ENCODE results near the gene ZSCAN12.
"Not testable (repeated sequence)": the region's sequence is repeated elsewhere in the genome, so short reads cannot be mapped to it uniquely, and the experiment has no call there.

The ZSCAN12 gene

DNA sequence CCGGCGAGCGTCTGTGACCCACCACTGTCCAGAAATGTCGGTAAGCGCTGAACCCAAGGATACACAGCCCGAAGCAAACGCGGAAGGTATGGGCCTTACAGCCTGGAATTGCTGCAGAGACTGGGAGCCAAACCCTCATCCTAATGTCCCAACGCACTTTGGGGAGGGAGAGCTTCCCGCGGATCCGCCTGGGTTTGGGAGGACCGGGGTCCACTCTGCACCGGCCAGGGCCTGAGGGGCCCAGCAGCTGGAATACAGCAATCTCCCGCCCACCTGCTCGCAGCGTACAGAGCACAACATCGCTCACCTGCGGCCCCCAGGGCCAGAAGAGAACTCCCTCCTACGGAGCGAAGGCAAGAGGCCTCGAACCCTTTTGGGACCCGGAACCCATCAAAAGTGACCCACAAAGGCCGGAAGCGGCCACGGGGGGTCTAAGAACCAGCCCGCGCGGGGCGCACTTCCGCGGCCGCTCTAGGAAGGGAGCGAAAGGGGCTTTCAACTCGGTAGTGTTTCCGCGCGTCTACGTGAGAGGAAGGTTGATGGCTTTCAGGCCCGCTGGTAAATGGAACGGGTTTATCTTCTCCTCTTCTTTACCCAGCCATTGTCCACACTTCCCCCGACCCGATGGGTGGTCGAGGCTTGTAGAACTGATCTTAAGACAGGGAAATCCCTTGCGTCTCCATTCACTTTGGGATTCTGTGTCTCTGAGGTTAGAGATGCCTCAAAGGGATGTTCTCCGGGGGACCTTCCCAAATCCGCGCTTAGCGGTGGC, at the start of gene ZSCAN12:
ZSCAN12 (minus strand) TSS at position 398 of the 772 bp plus-strand sequence. CDS start 1,342 bp downstream, outside the sequence.
- Histone ChIP-seq H3K27ac (peak within 1 kb of the TSS; percentile 82), H3K9ac (peak within 1 kb of the TSS; percentile 75)
- TF ChIP-seq Cebpa-rat (IDR thresholded peaks at IDR 0.05), result no peak

DNA sequence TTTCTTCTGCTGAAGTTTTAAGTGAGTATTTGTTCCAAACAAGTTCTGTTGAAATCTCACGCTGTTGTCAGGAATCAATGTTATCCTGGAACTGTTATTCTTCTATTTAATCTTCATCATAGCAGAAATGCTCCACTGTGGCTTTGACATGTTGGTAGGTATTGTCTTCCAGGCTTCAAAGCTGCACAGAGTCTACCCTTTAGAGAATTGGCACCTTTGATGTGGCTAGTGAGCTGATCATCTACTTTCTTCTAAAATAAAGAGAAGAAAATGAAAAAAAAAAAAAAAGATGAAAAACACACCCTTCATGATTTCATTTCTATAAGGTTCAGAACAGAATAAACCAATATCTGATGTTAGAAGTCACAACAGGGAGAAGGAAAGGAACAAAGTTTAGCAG, 49.5 kb upstream of the ZSCAN12 start:
- no peaks in the 10 kb centered on the region for H3K4me1 ChIP-seq
- H3K27ac ChIP-seq, result no peak overlapping the region
- no peak overlapping the region for H3K4me3 ChIP-seq
- peaks cover 9% of the 10 kb centered on the region for H3K9me3 ChIP-seq
- H4K20me1 ChIP-seq, result no peaks in the 10 kb centered on the region
- no peak overlapping the region for H3K4me2 ChIP-seq
- no peaks in the 10 kb centered on the region for H3K27me3 ChIP-seq
- H3K9ac ChIP-seq, result no peak overlapping the region
- TF ChIP-seq Cebpa-rat (IDR thresholded peaks at IDR 0.05), result no peak
- H3K36me3 ChIP-seq, result no peaks in the 10 kb centered on the region

More for the DNA sequence above, at the start of gene ZSCAN12:
- H3K4me2 ChIP-seq, result peak within 1 kb of the TSS; percentile 64
- H3K4me1 ChIP-seq, result peaks cover 7% of the 10 kb centered on the region; the same call in 1 of the 2 replicates
- H3K36me3 ChIP-seq, result no peaks in the 10 kb centered on the region
- peak within 1 kb of the TSS; percentile 72 for H3K4me3 ChIP-seq
- no peaks in the 10 kb centered on the region for H4K20me1 ChIP-seq
- peaks cover 9% of the 10 kb centered on the region for H3K9me3 ChIP-seq
- H3K27me3 ChIP-seq, result peaks cover 9% of the 10 kb centered on the region; the same call in 1 of the 2 replicates

- not testable (repeated sequence) for H3K27ac ChIP-seq, H3K27me3 ChIP-seq, H3K9ac ChIP-seq, H3K4me2 ChIP-seq, H3K36me3 ChIP-seq, H3K4me1 ChIP-seq, H3K4me3 ChIP-seq, H4K20me1 ChIP-seq
- H3K9me3 ChIP-seq, result peaks cover 14% of the 10 kb centered on the region
Observed at GRCh38 chr6:28447512-28447906, 48.0 kb upstream of the ZSCAN12 start.

DNA sequence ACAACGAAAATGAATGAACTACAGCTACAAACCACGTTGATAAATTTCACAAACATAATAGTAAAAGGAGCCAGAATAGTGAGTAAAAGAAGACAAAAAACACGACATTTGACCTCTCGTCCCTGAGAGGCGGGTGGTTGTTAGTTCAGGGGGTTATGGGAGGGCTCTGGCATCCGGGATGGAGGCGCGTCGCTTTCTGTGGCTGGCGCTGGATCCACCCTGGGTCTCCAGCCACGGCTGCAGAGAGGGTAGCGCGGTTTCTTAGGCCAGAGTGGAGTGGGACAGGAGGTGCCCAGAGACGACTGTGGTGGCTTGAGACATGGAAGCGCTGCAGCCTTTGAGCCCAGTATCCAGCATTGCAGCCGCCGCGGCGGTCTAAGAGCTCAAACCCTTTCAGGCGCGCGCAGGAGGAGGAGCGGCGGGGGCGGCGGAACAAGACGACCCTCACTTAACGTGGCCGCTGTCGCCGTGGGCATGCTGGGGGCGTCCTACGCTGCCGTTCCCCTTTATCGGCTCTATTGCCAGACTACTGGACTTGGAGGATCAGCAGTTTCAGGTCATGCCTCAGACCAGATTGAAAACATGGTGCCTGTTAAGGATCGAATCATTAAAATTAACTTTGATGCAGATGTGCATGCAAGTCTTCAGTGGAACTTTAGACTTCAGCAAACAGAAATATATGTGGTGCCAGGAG, 47.4 kb upstream of the ZSCAN12 start:
- no peak overlapping the region for H3K27ac ChIP-seq
- H3K36me3 ChIP-seq, result no peaks in the 10 kb centered on the region
- H3K4me1 ChIP-seq, result no peaks in the 10 kb centered on the region
- no peak overlapping the region for H3K9ac ChIP-seq
- no peaks in the 10 kb centered on the region for H3K27me3 ChIP-seq
- no peak for TF ChIP-seq Cebpa-rat (IDR thresholded peaks at IDR 0.05)
- H3K4me3 ChIP-seq, result no peak overlapping the region
- H4K20me1 ChIP-seq, result no peaks in the 10 kb centered on the region
- H3K4me2 ChIP-seq, result no peak overlapping the region
- peaks cover 14% of the 10 kb centered on the region for H3K9me3 ChIP-seq

GRCh38 chr6:28444759-28445158, 45.2 kb upstream of the ZSCAN12 start:
- H3K27ac ChIP-seq, H3K4me3 ChIP-seq, H3K4me1 ChIP-seq, H4K20me1 ChIP-seq, H3K36me3 ChIP-seq, H3K4me2 ChIP-seq, H3K27me3 ChIP-seq, H3K9ac ChIP-seq: not testable (repeated sequence)
- peaks cover 14% of the 10 kb centered on the region for H3K9me3 ChIP-seq

DNA sequence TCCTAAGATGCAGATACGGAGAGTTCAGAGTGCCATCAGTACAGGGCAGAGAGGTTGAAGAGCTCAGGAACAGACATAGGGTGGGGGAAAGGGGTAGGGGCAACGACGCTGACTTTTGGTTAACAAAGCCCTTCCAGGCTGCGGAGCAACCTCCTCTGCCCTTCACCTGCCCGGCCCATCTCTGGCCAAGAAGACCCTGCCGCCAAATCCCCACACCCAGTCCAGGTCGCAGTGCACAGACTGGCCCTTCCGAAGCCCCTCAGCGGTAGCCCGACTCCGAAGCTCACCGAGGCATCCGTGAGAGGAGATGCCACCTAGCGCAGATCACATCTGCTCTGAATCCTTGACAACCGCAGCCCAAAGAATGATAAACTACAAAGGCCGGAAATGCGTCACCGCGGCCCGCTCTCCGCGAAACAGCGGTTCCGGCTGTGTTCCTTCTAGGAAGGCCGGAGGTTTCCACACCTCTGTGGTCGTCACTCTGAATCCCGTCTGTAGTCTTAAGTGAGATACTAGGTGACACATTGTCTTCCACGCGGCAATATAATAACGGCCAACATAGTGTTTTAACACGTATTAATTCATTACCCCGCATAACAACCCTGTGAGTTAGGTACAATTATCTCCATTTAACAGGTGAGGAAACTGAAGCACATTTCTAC, 43.7 kb upstream of the ZSCAN12 start, which contains the start of gene ZSCAN23:
ZSCAN23 (minus strand) TSS at position 380 of the 662 bp plus-strand sequence. CDS start 7,225 bp downstream, outside the sequence.
- Histone ChIP-seq H3K4me2 (no peak within 1 kb of the TSS), H3K4me3 (no peak within 1 kb of the TSS), H3K27ac (no peak within 1 kb of the TSS)

GRCh38 chr6:28442586-28442985, 43.0 kb upstream of the ZSCAN12 start:
- Histone ChIP-seq H3K9ac (no peak overlapping the region), H3K36me3 (no peaks in the 10 kb centered on the region), H3K4me3 (no peak overlapping the region), H3K9me3 (peaks cover 14% of the 10 kb centered on the region), H3K27ac (no peak overlapping the region), H4K20me1 (no peaks in the 10 kb centered on the region), H3K4me1 (no peaks in the 10 kb centered on the region), H3K4me2 (no peak overlapping the region), H3K27me3 (no peaks in the 10 kb centered on the region)
- TF ChIP-seq Cebpa-rat (IDR thresholded peaks at IDR 0.05), result no peak

More for the DNA sequence above, 43.7 kb upstream of the ZSCAN12 start, which contains the start of gene ZSCAN23:
- no peaks in the 10 kb centered on the region for H4K20me1 ChIP-seq
- H3K36me3 ChIP-seq, result no peaks in the 10 kb centered on the region
- no peaks in the 10 kb centered on the region for H3K27me3 ChIP-seq
- H3K9ac ChIP-seq, result no peak within 1 kb of the TSS
- H3K9me3 ChIP-seq, result peaks cover 14% of the 10 kb centered on the region
- no peak for TF ChIP-seq Cebpa-rat (IDR thresholded peaks at IDR 0.05)
- no peaks in the 10 kb centered on the region for H3K4me1 ChIP-seq

GRCh38 chr6:28436404-28436803, 36.9 kb upstream of the ZSCAN12 start:
- no peak for TF ChIP-seq Cebpa-rat (IDR thresholded peaks at IDR 0.05)
- Histone ChIP-seq H3K36me3 (no peaks in the 10 kb centered on the region), H3K9ac (no peak overlapping the region), H3K27me3 (no peaks in the 10 kb centered on the region), H3K4me3 (no peak overlapping the region), H3K4me2 (no peak overlapping the region), H4K20me1 (no peaks in the 10 kb centered on the region), H3K9me3 (no peaks in the 10 kb centered on the region), H3K27ac (no peak overlapping the region), H3K4me1 (no peaks in the 10 kb centered on the region)

DNA sequence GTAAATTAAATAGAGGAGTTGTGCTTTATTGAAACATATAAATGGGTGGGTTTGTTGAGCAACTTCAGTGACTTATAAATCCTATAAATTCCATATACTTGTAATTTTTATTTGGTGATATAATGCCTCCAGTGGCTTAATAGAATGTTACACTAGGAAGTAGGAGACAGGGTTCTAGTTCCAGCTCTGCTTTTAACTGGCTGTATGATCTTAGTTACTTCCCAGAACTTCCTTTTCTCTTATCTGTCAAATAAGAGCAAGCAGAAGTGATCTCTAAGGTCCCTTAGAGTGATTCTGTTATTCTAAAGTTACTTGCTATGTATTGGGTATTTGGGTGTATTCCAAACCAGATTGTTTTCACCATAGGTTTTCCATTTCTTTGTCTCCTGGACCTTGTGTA, 33.6 kb upstream of the ZSCAN12 start:
- no peaks in the 10 kb centered on the region for H3K9me3 ChIP-seq
- no peaks in the 10 kb centered on the region for H4K20me1 ChIP-seq
- no peak overlapping the region for H3K4me3 ChIP-seq
- TF ChIP-seq Cebpa-rat (IDR thresholded peaks at IDR 0.05), result no peak
- H3K4me2 ChIP-seq, result no peak overlapping the region
- no peaks in the 10 kb centered on the region for H3K36me3 ChIP-seq
- H3K9ac ChIP-seq, result no peak overlapping the region
- no peaks in the 10 kb centered on the region for H3K4me1 ChIP-seq
- peaks cover 9% of the 10 kb centered on the region; the same call in 1 of the 2 replicates for H3K27me3 ChIP-seq
- H3K27ac ChIP-seq, result no peak overlapping the region

DNA sequence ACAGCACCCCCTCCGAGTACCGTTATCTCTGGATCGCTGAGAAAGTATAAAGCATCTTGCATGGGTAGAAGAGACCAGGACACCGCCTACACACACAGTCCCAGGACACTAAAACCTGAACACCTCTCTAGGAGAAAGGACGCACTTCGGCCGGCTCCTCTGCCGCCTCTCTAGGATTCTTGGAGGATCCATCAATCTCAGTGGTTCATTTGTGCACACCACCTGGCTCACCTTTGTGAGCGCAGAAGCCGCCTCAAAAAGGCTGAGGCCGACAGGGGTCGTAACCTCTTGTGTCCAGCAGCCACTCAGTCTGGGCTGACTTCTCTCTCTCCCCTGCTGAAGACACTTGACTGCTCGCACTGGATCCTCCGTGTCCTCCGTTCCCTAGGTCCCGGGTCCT, 30.2 kb upstream of the ZSCAN12 start:
- H3K36me3 ChIP-seq, result no peaks in the 10 kb centered on the region

More for the DNA sequence above, 30.2 kb upstream of the ZSCAN12 start:
- Histone ChIP-seq H3K27ac (no peak overlapping the region), H3K9ac (no peak overlapping the region), H3K9me3 (peaks cover 7% of the 10 kb centered on the region), H3K4me1 (peaks cover 14% of the 10 kb centered on the region), H3K4me3 (no peak overlapping the region), H3K27me3 (peaks cover 10% of the 10 kb centered on the region; the same call in 1 of the 2 replicates), H4K20me1 (no peaks in the 10 kb centered on the region), H3K4me2 (no peak overlapping the region)
- TF ChIP-seq Cebpa-rat (IDR thresholded peaks at IDR 0.05), result no peak

Measured in BLaER1 (cell line).